ENCODE results near the gene EML3.
"Not testable (repeated sequence)": the region's sequence is repeated elsewhere in the genome, so short reads cannot be mapped to it uniquely, and the experiment has no call there.

EML3 gene

GRCh38 chr11:62569611-62570010, 43.0 kb downstream of the EML3 start:
- no peak for DNase-seq

GRCh38 chr11:62567018-62567633, 45.4 kb downstream of the EML3 start:
- DNase-seq, result no peak

GRCh38 chr11:62566247-62566646, 46.3 kb downstream of the EML3 start:
- no peak for DNase-seq

GRCh38 chr11:62565100-62565802, 47.3 kb downstream of the EML3 start:
- DNase-seq, result no peak

GRCh38 chr11:62561677-62562230, 50.8 kb downstream of the EML3 start:
- DNase-seq, result not testable (repeated sequence)

GRCh38 chr11:62560566-62561103, 51.9 kb downstream of the EML3 start:
- peak; percentile 20 for DNase-seq

GRCh38 chr11:62559626-62560025, 52.9 kb downstream of the EML3 start:
- not testable (repeated sequence) for DNase-seq

GRCh38 chr11:62559204-62559603, 53.4 kb downstream of the EML3 start:
- DNase-seq, result no peak

GRCh38 chr11:62558669-62559068, 53.9 kb downstream of the EML3 start:
- DNase-seq, result no peak

GRCh38 chr11:62556875-62557631, 55.5 kb downstream of the EML3 start:
- no peak for DNase-seq

GRCh38 chr11:62556108-62556874, 56.3 kb downstream of the EML3 start:
- DNase-seq, result peak; percentile 45

GRCh38 chr11:62555464-62556107, 57.0 kb downstream of the EML3 start:
- DNase-seq, result no peak

- DNase-seq, result no peak
Measured at GRCh38 chr11:62554387-62555167, 58.0 kb downstream of the EML3 start.

GRCh38 chr11:62553839-62554361, 58.7 kb downstream of the EML3 start:
- DNase-seq, result no peak

- peak; percentile 79 for DNase-seq
Measured at GRCh38 chr11:62553080-62553838, 59.3 kb downstream of the EML3 start.

- DNase-seq, result peak; percentile 33
Measured at GRCh38 chr11:62552485-62553079, 60.0 kb downstream of the EML3 start.

Data from retina (tissue), 1 donor.